ENCODE results near the gene TM4SF18.

Gene TM4SF18

GRCh38 chr3:149368201-149368673 lies 34.8 kb upstream of the TM4SF18 start:
- H2AK5ac ChIP-seq (ENCODE audit: low read depth, low read length): no peak overlapping the region
- no peak overlapping the region for H3K18ac ChIP-seq (ENCODE audit: low read length)
- no CpG with 5 or more reads among the region's 6 CpGs for WGBS, 2 donors (ENCODE audit: extremely low coverage in 2 of 2, insufficient read length in 2 of 2, insufficient replicate concordance in 1 of 2)
- no peak overlapping the region for H3K9ac ChIP-seq (ENCODE audit: low read depth, low read length, poor library complexity)
- H2AFZ ChIP-seq (ENCODE audit: low read length): no peak overlapping the region
- no peak overlapping the region for H3K14ac ChIP-seq (ENCODE audit: low read length)
- no peaks in the 10 kb centered on the region for H3K9me3 ChIP-seq (replicated peaks in 1 of 2; ENCODE audit: control insufficient read depth in 2 of 2, insufficient read depth in 1 of 2, low read depth in 1 of 2, low read length in 2 of 2)
- H3K27me3 ChIP-seq (ENCODE audit: control insufficient read depth in 3 of 3, insufficient read depth in 3 of 3, low read depth in 1 of 3, low read length in 3 of 3): no peaks in the 10 kb centered on the region
- H2BK15ac ChIP-seq (ENCODE audit: low read length): no peak overlapping the region
- H3K4me2 ChIP-seq (ENCODE audit: insufficient read depth, low read length, poor library complexity, severe bottlenecking): no peak overlapping the region
- H3K79me1 ChIP-seq (ENCODE audit: low read depth, low read length): no peaks in the 10 kb centered on the region
- H3K4me1 ChIP-seq (ENCODE audit: control insufficient read depth in 2 of 2, insufficient read depth in 1 of 2, low read depth in 1 of 2, low read length in 2 of 2): peaks cover 2 to 6% of the 10 kb centered on the region in 2 donors
- no peaks in the 10 kb centered on the region for H3K36me3 ChIP-seq (replicated peaks in 1 of 2; ENCODE audit: control insufficient read depth in 2 of 2, insufficient read depth in 2 of 2, low read length in 2 of 2)
- no peak overlapping the region for H4K91ac ChIP-seq (ENCODE audit: low read depth, low read length, poor library complexity)
- no peak for DNase-seq (ENCODE audit: low spot score)
- H2BK12ac ChIP-seq (ENCODE audit: low read length): no peak overlapping the region
- no peak overlapping the region for H3K4ac ChIP-seq (ENCODE audit: low read length)
- H3K27ac ChIP-seq (replicated peaks; ENCODE audit: low read length): no peak overlapping the region
- H4K8ac ChIP-seq (ENCODE audit: low read depth, low read length): no peak overlapping the region
- H3K23ac ChIP-seq (ENCODE audit: low read depth, low read length, poor library complexity): no peak overlapping the region
- H3K4me3 ChIP-seq (ENCODE audit: low read length in 2 of 2): no peak overlapping the region
- H2BK120ac ChIP-seq (ENCODE audit: low read depth, low read length): no peak overlapping the region
- H2BK5ac ChIP-seq (ENCODE audit: low read length): no peak overlapping the region

- no peak overlapping the region for H3K4me3 ChIP-seq (ENCODE audit: low read length in 2 of 2)
- DNase-seq (ENCODE audit: low spot score): no peak
- no CpG with 5 or more reads among the region's 3 CpGs for WGBS, 2 donors (ENCODE audit: extremely low coverage in 2 of 2, insufficient read length in 2 of 2, insufficient replicate concordance in 1 of 2)
These were observed 33.8 kb upstream of the TM4SF18 start for GRCh38 chr3:149366941-149367840.

GRCh38 chr3:149366031-149366430 lies 32.6 kb upstream of the TM4SF18 start:
- Histone ChIP-seq H2BK12ac (ENCODE audit: low read length) (no peak overlapping the region), H3K9me3 (replicated peaks in 1 of 2; ENCODE audit: control insufficient read depth in 2 of 2, insufficient read depth in 1 of 2, low read depth in 1 of 2, low read length in 2 of 2) (peaks cover 0 to 2% of the 10 kb centered on the region in 2 donors), H3K9ac (ENCODE audit: low read depth, low read length, poor library complexity) (no peak overlapping the region), H2AK5ac (ENCODE audit: low read depth, low read length) (no peak overlapping the region), H2BK120ac (ENCODE audit: low read depth, low read length) (no peak overlapping the region), H4K91ac (ENCODE audit: low read depth, low read length, poor library complexity) (no peak overlapping the region), H3K4me2 (ENCODE audit: insufficient read depth, low read length, poor library complexity, severe bottlenecking) (no peak overlapping the region), H2AFZ (ENCODE audit: low read length) (no peak overlapping the region), H3K14ac (ENCODE audit: low read length) (no peak overlapping the region), H3K36me3 (replicated peaks in 1 of 2; ENCODE audit: control insufficient read depth in 2 of 2, insufficient read depth in 2 of 2, low read length in 2 of 2) (no peaks in the 10 kb centered on the region), H3K4ac (ENCODE audit: low read length) (no peak overlapping the region), H3K27me3 (ENCODE audit: control insufficient read depth in 3 of 3, insufficient read depth in 3 of 3, low read depth in 1 of 3, low read length in 3 of 3) (no peaks in the 10 kb centered on the region), H2BK15ac (ENCODE audit: low read length) (no peak overlapping the region), H3K79me1 (ENCODE audit: low read depth, low read length) (no peaks in the 10 kb centered on the region), H3K4me1 (ENCODE audit: control insufficient read depth in 2 of 2, insufficient read depth in 1 of 2, low read depth in 1 of 2, low read length in 2 of 2) (peaks cover 2 to 3% of the 10 kb centered on the region in 2 donors), H2BK5ac (ENCODE audit: low read length) (no peak overlapping the region), H4K8ac (ENCODE audit: low read depth, low read length) (no peak overlapping the region), H3K18ac (ENCODE audit: low read length) (no peak overlapping the region), H3K4me3 (ENCODE audit: low read length in 2 of 2) (no peak overlapping the region), H3K23ac (ENCODE audit: low read depth, low read length, poor library complexity) (no peak overlapping the region), H3K27ac (replicated peaks; ENCODE audit: low read length) (no peak overlapping the region)
- WGBS, 2 donors (ENCODE audit: extremely low coverage in 2 of 2, insufficient read length in 2 of 2, insufficient replicate concordance in 1 of 2): no CpG with 5 or more reads among the region's 2 CpGs
- DNase-seq (ENCODE audit: low spot score): no peak

More at GRCh38 chr3:149366941-149367840, 33.8 kb upstream of the TM4SF18 start:
- no peaks in the 10 kb centered on the region for H3K27me3 ChIP-seq (ENCODE audit: control insufficient read depth in 3 of 3, insufficient read depth in 3 of 3, low read depth in 1 of 3, low read length in 3 of 3)
- H3K9me3 ChIP-seq (replicated peaks in 1 of 2; ENCODE audit: control insufficient read depth in 2 of 2, insufficient read depth in 1 of 2, low read depth in 1 of 2, low read length in 2 of 2): peaks cover 0 to 2% of the 10 kb centered on the region in 2 donors
- no peak overlapping the region for H4K91ac ChIP-seq (ENCODE audit: low read depth, low read length, poor library complexity)
- H3K4me1 ChIP-seq (ENCODE audit: control insufficient read depth in 2 of 2, insufficient read depth in 1 of 2, low read depth in 1 of 2, low read length in 2 of 2): peaks cover 2 to 6% of the 10 kb centered on the region in 2 donors
- H3K9ac ChIP-seq (ENCODE audit: low read depth, low read length, poor library complexity): no peak overlapping the region
- H3K36me3 ChIP-seq (replicated peaks in 1 of 2; ENCODE audit: control insufficient read depth in 2 of 2, insufficient read depth in 2 of 2, low read length in 2 of 2): no peaks in the 10 kb centered on the region
- H2BK120ac ChIP-seq (ENCODE audit: low read depth, low read length): no peak overlapping the region
- H3K79me1 ChIP-seq (ENCODE audit: low read depth, low read length): no peaks in the 10 kb centered on the region
- no peak overlapping the region for H3K23ac ChIP-seq (ENCODE audit: low read depth, low read length, poor library complexity)
- H2BK12ac ChIP-seq (ENCODE audit: low read length): no peak overlapping the region
- no peak overlapping the region for H4K8ac ChIP-seq (ENCODE audit: low read depth, low read length)
- no peak overlapping the region for H2AK5ac ChIP-seq (ENCODE audit: low read depth, low read length)
- no peak overlapping the region for H3K27ac ChIP-seq (replicated peaks; ENCODE audit: low read length)
- no peak overlapping the region for H2AFZ ChIP-seq (ENCODE audit: low read length)
- no peak overlapping the region for H3K14ac ChIP-seq (ENCODE audit: low read length)
- H3K18ac ChIP-seq (ENCODE audit: low read length): no peak overlapping the region
- H3K4ac ChIP-seq (ENCODE audit: low read length): no peak overlapping the region
- no peak overlapping the region for H2BK5ac ChIP-seq (ENCODE audit: low read length)
- no peak overlapping the region for H3K4me2 ChIP-seq (ENCODE audit: insufficient read depth, low read length, poor library complexity, severe bottlenecking)
- no peak overlapping the region for H2BK15ac ChIP-seq (ENCODE audit: low read length)

GRCh38 chr3:149364624-149365023 lies 31.2 kb upstream of the TM4SF18 start:
- Histone ChIP-seq H3K4me1 (ENCODE audit: control insufficient read depth in 2 of 2, insufficient read depth in 1 of 2, low read depth in 1 of 2, low read length in 2 of 2) (no peaks in the 10 kb centered on the region), H2AFZ (ENCODE audit: low read length) (no peak overlapping the region), H3K9ac (ENCODE audit: low read depth, low read length, poor library complexity) (no peak overlapping the region), H2BK12ac (ENCODE audit: low read length) (no peak overlapping the region), H2BK120ac (ENCODE audit: low read depth, low read length) (no peak overlapping the region), H3K27ac (replicated peaks; ENCODE audit: low read length) (no peak overlapping the region), H3K14ac (ENCODE audit: low read length) (no peak overlapping the region), H3K79me1 (ENCODE audit: low read depth, low read length) (no peaks in the 10 kb centered on the region), H3K4ac (ENCODE audit: low read length) (no peak overlapping the region), H3K18ac (ENCODE audit: low read length) (no peak overlapping the region), H3K4me2 (ENCODE audit: insufficient read depth, low read length, poor library complexity, severe bottlenecking) (no peak overlapping the region), H2BK15ac (ENCODE audit: low read length) (no peak overlapping the region), H2BK5ac (ENCODE audit: low read length) (no peak overlapping the region), H3K23ac (ENCODE audit: low read depth, low read length, poor library complexity) (no peak overlapping the region), H3K4me3 (ENCODE audit: low read length in 2 of 2) (no peak overlapping the region), H3K36me3 (replicated peaks in 1 of 2; ENCODE audit: control insufficient read depth in 2 of 2, insufficient read depth in 2 of 2, low read length in 2 of 2) (no peaks in the 10 kb centered on the region), H3K27me3 (ENCODE audit: control insufficient read depth in 3 of 3, insufficient read depth in 3 of 3, low read depth in 1 of 3, low read length in 3 of 3) (no peaks in the 10 kb centered on the region), H2AK5ac (ENCODE audit: low read depth, low read length) (no peak overlapping the region), H3K9me3 (replicated peaks in 1 of 2; ENCODE audit: control insufficient read depth in 2 of 2, insufficient read depth in 1 of 2, low read depth in 1 of 2, low read length in 2 of 2) (peaks cover 0 to 2% of the 10 kb centered on the region in 2 donors), H4K8ac (ENCODE audit: low read depth, low read length) (no peak overlapping the region), H4K91ac (ENCODE audit: low read depth, low read length, poor library complexity) (no peak overlapping the region)
- WGBS, 2 donors (ENCODE audit: extremely low coverage in 2 of 2, insufficient read length in 2 of 2, insufficient replicate concordance in 1 of 2): no CpG with 5 or more reads among the region's 2 CpGs
- no peak for DNase-seq (ENCODE audit: low spot score)
